Neural cell (in vitro differentiated cells): ENCODE results near the gene MPC2. TPM values are rescaled to one million over a fixed set of nuclear protein-coding genes. Genes with fewer than 3 reads are reported as not detected.

Source experiments
- H2AFZ ChIP-seq: fragments of 200-600, 300-800 bp; sonication (generic), shearing (Covaris generic); 2 replicates; pipeline ENCODE4 v1.6.0; 2014; ENCODE audit warnings: low read depth, mild to moderate bottlenecking, antibody characterized with exemption, low read length, moderate library complexity
- H3F3A ChIP-seq: fragments of 200-600 bp; shearing (Covaris generic); 2 replicates; pipeline ENCODE4 v1.6.1; 2016; ENCODE audit warnings: mild to moderate bottlenecking, moderate library complexity, mixed read lengths, antibody characterized with exemption, low read length; ENCODE audit not compliant: insufficient read depth, poor library complexity, severe bottlenecking
- H3K27ac ChIP-seq: fragments of 200-600, 300-800 bp; sonication (generic), shearing (Covaris generic); 2 replicates; pipeline ENCODE4 v1.5.1; 2014; ENCODE audit warnings: mild to moderate bottlenecking, low read length, moderate library complexity
- H3K27me3 ChIP-seq: fragments of 300-800, 200-600 bp; sonication (generic), shearing (Covaris generic); 2 replicates; pipeline ENCODE4 v1.6.0; 2014; ENCODE audit warnings: mild to moderate bottlenecking, low read depth, low read length, moderate library complexity; ENCODE audit not compliant: insufficient read depth
- H3K36me3 ChIP-seq: fragments of 300-800, 200-600 bp; sonication (generic), shearing (Covaris generic); 2 replicates; pipeline ENCODE4 v1.5.1; 2014; ENCODE audit warnings: mild to moderate bottlenecking, antibody characterized with exemption, low read length, moderate library complexity; ENCODE audit not compliant: insufficient read depth
- H3K4me2 ChIP-seq: fragments of 300-800, 200-600 bp; sonication (generic), shearing (Covaris generic); 2 replicates; pipeline ENCODE4 v1.6.0; 2014; ENCODE audit warnings: mild to moderate bottlenecking, low read length
- H3K4me3 ChIP-seq: fragments of 300-800, 200-600 bp; sonication (generic), shearing (Covaris generic); 2 replicates; pipeline ENCODE4 v1.5.1; 2014; ENCODE audit warnings: mild to moderate bottlenecking, low read length, moderate library complexity
- H3K79me2 ChIP-seq: fragments of 200-600 bp; shearing (Covaris generic); replicated peaks from 2 replicates; pipeline ENCODE4 v1.6.0; 2014; ENCODE audit warnings: mild to moderate bottlenecking, low read length, moderate library complexity; ENCODE audit not compliant: insufficient read depth
- H3K9ac ChIP-seq: fragments of 300-800, 200-600 bp; sonication (generic), shearing (Covaris generic); 2 replicates; pipeline ENCODE4 v1.6.1; 2016; ENCODE audit warnings: mild to moderate bottlenecking, low read length, mixed read lengths
- H3K9me2 ChIP-seq: fragments of 200-600 bp; shearing (Covaris generic); 2 replicates; pipeline ENCODE4 v1.6.1; 2016; ENCODE audit warnings: mild to moderate bottlenecking, low read length, mixed read lengths; ENCODE audit not compliant: insufficient read depth
- H3K9me3 ChIP-seq: fragments of 200-600, 300-800 bp; sonication (generic), shearing (Covaris generic); 2 replicates; pipeline ENCODE4 v1.6.1; 2016; ENCODE audit warnings: mild to moderate bottlenecking, mixed run types, low read length, moderate library complexity, mixed read lengths
- H4K20me1 ChIP-seq: fragments of 200-600 bp; shearing (Covaris generic); 2 replicates; pipeline ENCODE4 v1.6.1; 2016; ENCODE audit warnings: mild to moderate bottlenecking, mixed run types; ENCODE audit not compliant: insufficient read depth
- EP300 ChIP-seq: fragments of 450-650 bp; conservative IDR thresholded peaks from 2 replicates; pipeline ENCODE4 v1.6.1; 2014; ENCODE audit warnings: antibody characterized with exemption, mild to moderate bottlenecking, moderate library complexity; ENCODE audit not compliant: poor library complexity, severe bottlenecking
- EZH2 ChIP-seq: fragments of 200-600, 300-800 bp; shearing (Covaris generic), sonication (generic); IDR thresholded peaks from 2 replicates; pipeline ENCODE4 v1.6.1; 2014; ENCODE audit warnings: antibody characterized with exemption, low read length, borderline replicate concordance, mild to moderate bottlenecking; ENCODE audit not compliant: insufficient read depth, poor library complexity, severe bottlenecking
- MXI1 ChIP-seq: fragments of 450-650 bp; conservative IDR thresholded peaks from 2 replicates; pipeline ENCODE4 v1.6.1; 2014; ENCODE audit warnings: antibody characterized with exemption, mild to moderate bottlenecking; ENCODE audit not compliant: poor library complexity, severe bottlenecking
- POLR2AphosphoS5 ChIP-seq: IDR thresholded peaks from 2 replicates; pipeline ENCODE4 v1.6.1; 2012
- RAD21 ChIP-seq: fragments of 450-650 bp; conservative IDR thresholded peaks from 2 replicates; pipeline ENCODE4 v1.6.1; 2014; ENCODE audit warnings: antibody characterized with exemption, mild to moderate bottlenecking, moderate library complexity
- SMC3 ChIP-seq: fragments of 450-650 bp; conservative IDR thresholded peaks from 2 replicates; pipeline ENCODE4 v1.6.1; 2014; ENCODE audit warnings: antibody characterized with exemption, mild to moderate bottlenecking, moderate library complexity; ENCODE audit not compliant: poor library complexity
- TAF1 ChIP-seq: IDR thresholded peaks from 2 replicates; pipeline ENCODE4 v1.6.1; 2012; ENCODE audit warnings: low read depth
- polyA plus RNA-seq: library from polyadenylated mRNA; depleted of rRNA; stranded (reverse); fragments of >200 nt; gene quantifications from 2 replicates; pipeline ENCODE4 v1.2.3, GENCODE V29; 2014
- TF ChIP-seq, protein P1 (sequence below): IDR thresholded peaks from 2 replicates; pipeline ENCODE4 v1.6.1; 2012; ENCODE audit warnings: borderline replicate concordance
- TF ChIP-seq, protein P2 (sequence below): fragments of 450-650 bp; IDR thresholded peaks from 2 replicates; pipeline ENCODE4 v1.5.1; 2014; ENCODE audit warnings: antibody characterized with exemption, mild to moderate bottlenecking, moderate library complexity; ENCODE audit not compliant: poor library complexity, severe bottlenecking

Gene MPC2
- polyA plus RNA-seq, 1 donor from 2014 or later, result 104 TPM

DNA sequence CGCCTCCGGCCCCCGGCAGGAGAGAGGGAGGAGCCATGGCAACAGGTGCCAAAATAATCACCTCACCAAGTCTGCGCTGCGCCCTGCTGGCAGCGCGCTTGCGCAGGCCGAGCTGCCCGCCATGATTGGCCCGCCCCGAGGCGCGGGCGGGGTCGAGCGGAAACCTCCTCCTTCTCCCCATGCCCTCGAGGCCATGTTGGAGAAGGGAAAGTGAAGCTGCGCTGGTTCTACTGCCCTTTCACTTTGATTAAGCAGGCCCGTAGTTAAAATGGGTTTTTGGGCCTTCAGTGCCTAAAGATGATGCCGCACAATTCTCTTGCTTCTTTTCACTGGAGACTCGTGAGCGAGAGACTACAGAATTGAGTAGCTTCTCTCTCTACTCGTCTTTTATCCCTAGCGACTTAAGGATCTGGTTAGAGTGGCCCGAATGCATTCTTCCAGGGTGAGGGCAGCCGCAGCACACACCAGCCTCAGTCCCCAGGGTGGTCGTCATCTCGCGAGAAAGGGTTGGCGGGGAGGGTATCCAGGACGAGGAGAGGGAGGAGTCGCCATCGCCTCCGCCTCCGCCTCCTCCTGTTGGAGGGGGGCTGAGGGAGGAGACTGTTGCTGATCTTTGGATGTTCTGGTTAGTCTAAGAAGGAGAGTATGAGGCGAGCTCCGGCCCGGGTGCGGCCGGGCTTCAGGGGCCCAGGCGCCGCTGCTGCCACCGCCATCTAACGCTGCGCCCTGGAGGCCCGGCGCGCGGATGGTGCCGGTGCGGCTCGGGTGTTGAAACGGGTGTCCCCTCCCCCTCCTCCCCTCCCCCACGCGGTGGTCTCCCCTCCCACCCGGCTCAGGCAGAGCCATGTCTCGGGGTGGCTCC is 573 bp downstream of the MPC2 start, which contains the start of gene DCAF6:
Gene DCAF6 (plus strand): TSS at position 616 of the 862 bp plus-strand sequence. CDS start 229 bp downstream, at position 845.
- no peaks in the 10 kb centered on the region for H3K9me3 ChIP-seq
- peak within 1 kb of the TSS; percentile 97 for H3K27ac ChIP-seq
- peak within 1 kb of the TSS; percentile 91 for H3K4me3 ChIP-seq
- peak within 1 kb of the TSS; percentile 81 for H2AFZ ChIP-seq
- H4K20me1 ChIP-seq, result no peaks in the 10 kb centered on the region
- peaks cover 44% of the 10 kb centered on the region for H3K79me2 ChIP-seq
- H3K4me2 ChIP-seq, result peak within 1 kb of the TSS; percentile 91
- TF ChIP-seq RAD21 (no peak), MXI1 (peak; percentile 50), EZH2 (no peak), SMC3 (no peak), EP300 (peak; percentile 35), POLR2AphosphoS5 (peak; percentile 90), TAF1 (peak; percentile 9)
- TF ChIP-seq, protein P1, sequence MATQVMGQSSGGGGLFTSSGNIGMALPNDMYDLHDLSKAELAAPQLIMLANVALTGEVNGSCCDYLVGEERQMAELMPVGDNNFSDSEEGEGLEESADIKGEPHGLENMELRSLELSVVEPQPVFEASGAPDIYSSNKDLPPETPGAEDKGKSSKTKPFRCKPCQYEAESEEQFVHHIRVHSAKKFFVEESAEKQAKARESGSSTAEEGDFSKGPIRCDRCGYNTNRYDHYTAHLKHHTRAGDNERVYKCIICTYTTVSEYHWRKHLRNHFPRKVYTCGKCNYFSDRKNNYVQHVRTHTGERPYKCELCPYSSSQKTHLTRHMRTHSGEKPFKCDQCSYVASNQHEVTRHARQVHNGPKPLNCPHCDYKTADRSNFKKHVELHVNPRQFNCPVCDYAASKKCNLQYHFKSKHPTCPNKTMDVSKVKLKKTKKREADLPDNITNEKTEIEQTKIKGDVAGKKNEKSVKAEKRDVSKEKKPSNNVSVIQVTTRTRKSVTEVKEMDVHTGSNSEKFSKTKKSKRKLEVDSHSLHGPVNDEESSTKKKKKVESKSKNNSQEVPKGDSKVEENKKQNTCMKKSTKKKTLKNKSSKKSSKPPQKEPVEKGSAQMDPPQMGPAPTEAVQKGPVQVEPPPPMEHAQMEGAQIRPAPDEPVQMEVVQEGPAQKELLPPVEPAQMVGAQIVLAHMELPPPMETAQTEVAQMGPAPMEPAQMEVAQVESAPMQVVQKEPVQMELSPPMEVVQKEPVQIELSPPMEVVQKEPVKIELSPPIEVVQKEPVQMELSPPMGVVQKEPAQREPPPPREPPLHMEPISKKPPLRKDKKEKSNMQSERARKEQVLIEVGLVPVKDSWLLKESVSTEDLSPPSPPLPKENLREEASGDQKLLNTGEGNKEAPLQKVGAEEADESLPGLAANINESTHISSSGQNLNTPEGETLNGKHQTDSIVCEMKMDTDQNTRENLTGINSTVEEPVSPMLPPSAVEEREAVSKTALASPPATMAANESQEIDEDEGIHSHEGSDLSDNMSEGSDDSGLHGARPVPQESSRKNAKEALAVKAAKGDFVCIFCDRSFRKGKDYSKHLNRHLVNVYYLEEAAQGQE, result peak; percentile 68
- TF ChIP-seq, protein P2, sequence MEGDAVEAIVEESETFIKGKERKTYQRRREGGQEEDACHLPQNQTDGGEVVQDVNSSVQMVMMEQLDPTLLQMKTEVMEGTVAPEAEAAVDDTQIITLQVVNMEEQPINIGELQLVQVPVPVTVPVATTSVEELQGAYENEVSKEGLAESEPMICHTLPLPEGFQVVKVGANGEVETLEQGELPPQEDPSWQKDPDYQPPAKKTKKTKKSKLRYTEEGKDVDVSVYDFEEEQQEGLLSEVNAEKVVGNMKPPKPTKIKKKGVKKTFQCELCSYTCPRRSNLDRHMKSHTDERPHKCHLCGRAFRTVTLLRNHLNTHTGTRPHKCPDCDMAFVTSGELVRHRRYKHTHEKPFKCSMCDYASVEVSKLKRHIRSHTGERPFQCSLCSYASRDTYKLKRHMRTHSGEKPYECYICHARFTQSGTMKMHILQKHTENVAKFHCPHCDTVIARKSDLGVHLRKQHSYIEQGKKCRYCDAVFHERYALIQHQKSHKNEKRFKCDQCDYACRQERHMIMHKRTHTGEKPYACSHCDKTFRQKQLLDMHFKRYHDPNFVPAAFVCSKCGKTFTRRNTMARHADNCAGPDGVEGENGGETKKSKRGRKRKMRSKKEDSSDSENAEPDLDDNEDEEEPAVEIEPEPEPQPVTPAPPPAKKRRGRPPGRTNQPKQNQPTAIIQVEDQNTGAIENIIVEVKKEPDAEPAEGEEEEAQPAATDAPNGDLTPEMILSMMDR, result peak; percentile 20
- no peaks in the 10 kb centered on the region for H3F3A ChIP-seq
- H3K9me2 ChIP-seq, result no peaks in the 10 kb centered on the region
- H3K36me3 ChIP-seq, result no peaks in the 10 kb centered on the region
- H3K27me3 ChIP-seq, result no peaks in the 10 kb centered on the region
- peak within 1 kb of the TSS; percentile 83 for H3K9ac ChIP-seq

DNA sequence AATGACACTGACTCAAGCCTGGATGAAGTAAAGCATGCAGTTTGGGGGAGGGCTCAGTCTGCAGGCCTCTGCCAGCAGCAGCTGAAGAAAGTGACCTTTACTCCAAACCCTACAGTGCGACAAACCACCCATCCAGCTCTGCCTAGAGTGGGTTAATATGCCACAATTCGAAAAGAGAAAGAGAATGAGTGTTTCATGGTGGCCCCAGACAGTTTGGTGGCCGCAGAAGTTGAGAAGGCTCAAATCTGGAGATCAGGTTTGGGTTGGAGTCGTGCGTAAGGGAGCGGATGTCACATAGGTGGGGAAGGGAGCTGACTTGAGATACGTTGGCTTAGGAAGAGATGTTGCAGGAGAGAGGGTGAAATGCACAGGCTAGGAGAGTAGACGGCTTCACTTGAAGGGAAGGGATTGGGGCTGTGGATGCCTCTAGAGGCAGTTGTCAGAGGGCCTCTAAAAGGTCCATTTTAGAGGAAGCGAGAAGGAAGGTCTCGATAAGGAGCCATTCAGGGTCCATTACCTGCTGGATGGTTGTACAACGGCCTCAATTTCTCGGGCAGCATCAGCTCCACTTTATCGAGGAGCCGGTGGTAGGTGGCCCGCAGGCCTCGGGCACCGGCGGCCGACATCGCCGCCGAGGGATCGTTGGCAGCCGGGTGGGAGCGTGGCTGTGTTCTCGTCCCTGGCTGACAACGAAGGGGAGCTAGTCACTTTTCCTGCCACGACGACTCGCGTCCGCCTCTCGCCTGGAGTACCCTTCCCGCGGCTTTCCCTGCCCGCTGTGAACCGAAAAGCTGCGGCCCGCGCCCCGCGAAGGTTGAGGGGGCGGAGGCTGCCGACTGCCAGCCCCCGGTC is 1.4 kb downstream of the MPC2 start:
- H4K20me1 ChIP-seq, result no peaks in the 10 kb centered on the region
- peak overlapping the region; percentile 97 for H3K27ac ChIP-seq
- H3F3A ChIP-seq, result no peaks in the 10 kb centered on the region
- peak overlapping the region; percentile 81 for H2AFZ ChIP-seq
- H3K27me3 ChIP-seq, result no peaks in the 10 kb centered on the region
- no peaks in the 10 kb centered on the region for H3K9me3 ChIP-seq
- no peaks in the 10 kb centered on the region for H3K9me2 ChIP-seq
- peak overlapping the region; percentile 91 for H3K4me2 ChIP-seq
- H3K79me2 ChIP-seq, result peaks cover 35% of the 10 kb centered on the region
- H3K36me3 ChIP-seq, result no peaks in the 10 kb centered on the region
- peak overlapping the region; percentile 83 for H3K9ac ChIP-seq
- no peak for TF ChIP-seq EP300
- TF ChIP-seq MXI1, result peak; percentile 78
- peak; percentile 53 for TF ChIP-seq POLR2AphosphoS5
- TF ChIP-seq, protein P1, result no peak
- TF ChIP-seq RAD21, result peak; percentile 39
- TF ChIP-seq SMC3, result peak; percentile 29
- H3K4me3 ChIP-seq, result peak overlapping the region; percentile 91
